ENCODE results near the gene NDUFB10. TPM values are rescaled to one million over a fixed set of nuclear protein-coding genes. Genes with fewer than 3 reads are reported as not detected.

Gene NDUFB10
- total RNA-seq, 1 donor from 2014 or later, result 153 TPM

- Histone ChIP-seq H3K4me1 (ENCODE audit: insufficient read depth, low read length) (peaks cover 13% of the 10 kb centered on the region), H3K36me3 (ENCODE audit: insufficient read depth, low read length) (peaks cover under 1% of the 10 kb centered on the region), H4K20me1 (ENCODE audit: insufficient read depth, low read length) (peaks cover 6% of the 10 kb centered on the region), H3K9me3 (ENCODE audit: insufficient read depth, low read depth, low read length) (peaks cover 3% of the 10 kb centered on the region), H3K4me2 (ENCODE audit: low read length) (peak overlapping the region; percentile 77), H3K27me3 (ENCODE audit: insufficient read depth, low read length) (peaks cover 25% of the 10 kb centered on the region), H3K27ac (ENCODE audit: low read depth, low read length) (no peak overlapping the region), H3K79me2 (ENCODE audit: insufficient read depth, low read length) (no peaks in the 10 kb centered on the region), H3K4me3 (ENCODE audit: insufficient read depth, low read depth, low read length) (no peak overlapping the region), H3K9ac (ENCODE audit: low read length) (no peak overlapping the region), H2AFZ (ENCODE audit: low read depth, low read length) (peak overlapping the region; percentile 94)
- Mint-ChIP-seq H3K36me3 (ENCODE audit: low read depth, unreplicated experiment) (peaks cover 2% of the 10 kb centered on the region), H3K27me3 (ENCODE audit: low read depth, unreplicated experiment) (peaks cover 17% of the 10 kb centered on the region), H3K27ac (ENCODE audit: unreplicated experiment) (no peak overlapping the region), H3K9me3 (ENCODE audit: unreplicated experiment) (no peaks in the 10 kb centered on the region), H3K4me1 (ENCODE audit: low read depth, unreplicated experiment) (no peaks in the 10 kb centered on the region), H3K4me3 (ENCODE audit: unreplicated experiment) (no peak overlapping the region)
- FAIRE-seq (no peak), DNase-seq (ENCODE audit: low read depth) (peak; percentile 53)
- TF ChIP-seq CTCF (IDR thresholded peaks at IDR 0.05; ENCODE audit: insufficient read depth, low read depth, low read length) (no peak), EZH2 (IDR thresholded peaks at IDR 0.05; ENCODE audit: insufficient read depth, low read length) (no peak)
Observed at GRCh38 chr16:1991948-1992703, 32.8 kb downstream of the NDUFB10 start.

- H3K36me3 ChIP-seq (ENCODE audit: insufficient read depth, low read length), result peaks cover 6% of the 10 kb centered on the region
- Mint-ChIP-seq H3K9me3 (ENCODE audit: unreplicated experiment) (no peaks in the 10 kb centered on the region), H3K36me3 (ENCODE audit: low read depth, unreplicated experiment) (peaks cover 7% of the 10 kb centered on the region), H3K4me1 (ENCODE audit: low read depth, unreplicated experiment) (peaks cover 2% of the 10 kb centered on the region), H3K27me3 (ENCODE audit: low read depth, unreplicated experiment) (peaks cover 17% of the 10 kb centered on the region), H3K27ac (ENCODE audit: unreplicated experiment) (no peak overlapping the region), H3K4me3 (ENCODE audit: unreplicated experiment) (no peak overlapping the region)
- H4K20me1 ChIP-seq (ENCODE audit: insufficient read depth, low read length), result peaks cover 12% of the 10 kb centered on the region
- no peaks in the 10 kb centered on the region for H3K79me2 ChIP-seq (ENCODE audit: insufficient read depth, low read length)
- TF ChIP-seq EZH2 (IDR thresholded peaks at IDR 0.05; ENCODE audit: insufficient read depth, low read length) (no peak), CTCF (IDR thresholded peaks at IDR 0.05; ENCODE audit: insufficient read depth, low read depth, low read length) (no peak)
- no peak overlapping the region for H3K4me3 ChIP-seq (ENCODE audit: insufficient read depth, low read depth, low read length)
- H3K9ac ChIP-seq (ENCODE audit: low read length), result no peak overlapping the region
- peaks cover 13% of the 10 kb centered on the region for H3K4me1 ChIP-seq (ENCODE audit: insufficient read depth, low read length)
- peak overlapping the region; percentile 55 for H3K4me2 ChIP-seq (ENCODE audit: low read length)
- no peak for DNase-seq (ENCODE audit: low read depth)
- peak overlapping the region; percentile 94 for H2AFZ ChIP-seq (ENCODE audit: low read depth, low read length)
- peaks cover 3% of the 10 kb centered on the region for H3K9me3 ChIP-seq (ENCODE audit: insufficient read depth, low read depth, low read length)
- no peak overlapping the region for H3K27ac ChIP-seq (ENCODE audit: low read depth, low read length)
- FAIRE-seq, result no peak
- peaks cover 25% of the 10 kb centered on the region for H3K27me3 ChIP-seq (ENCODE audit: insufficient read depth, low read length)
Observed at GRCh38 chr16:1992704-1993317, 33.5 kb downstream of the NDUFB10 start.

- Histone ChIP-seq H3K4me2 (ENCODE audit: low read length) (no peak overlapping the region), H4K20me1 (ENCODE audit: insufficient read depth, low read length) (peaks cover 16% of the 10 kb centered on the region), H3K4me1 (ENCODE audit: insufficient read depth, low read length) (peaks cover 16% of the 10 kb centered on the region), H3K9ac (ENCODE audit: low read length) (no peak overlapping the region), H3K36me3 (ENCODE audit: insufficient read depth, low read length) (peaks cover 6% of the 10 kb centered on the region), H2AFZ (ENCODE audit: low read depth, low read length) (no peak overlapping the region), H3K27me3 (ENCODE audit: insufficient read depth, low read length) (peaks cover 25% of the 10 kb centered on the region), H3K79me2 (ENCODE audit: insufficient read depth, low read length) (no peaks in the 10 kb centered on the region), H3K27ac (ENCODE audit: low read depth, low read length) (no peak overlapping the region), H3K9me3 (ENCODE audit: insufficient read depth, low read depth, low read length) (peaks cover 3% of the 10 kb centered on the region), H3K4me3 (ENCODE audit: insufficient read depth, low read depth, low read length) (no peak overlapping the region)
- Mint-ChIP-seq H3K4me1 (ENCODE audit: low read depth, unreplicated experiment) (peaks cover 2% of the 10 kb centered on the region), H3K27me3 (ENCODE audit: low read depth, unreplicated experiment) (peaks cover 14% of the 10 kb centered on the region), H3K4me3 (ENCODE audit: unreplicated experiment) (no peak overlapping the region), H3K27ac (ENCODE audit: unreplicated experiment) (no peak overlapping the region), H3K9me3 (ENCODE audit: unreplicated experiment) (no peaks in the 10 kb centered on the region), H3K36me3 (ENCODE audit: low read depth, unreplicated experiment) (peaks cover 8% of the 10 kb centered on the region)
- FAIRE-seq, result no peak
- TF ChIP-seq EZH2 (IDR thresholded peaks at IDR 0.05; ENCODE audit: insufficient read depth, low read length), result no peak
- TF ChIP-seq CTCF (IDR thresholded peaks at IDR 0.05; ENCODE audit: insufficient read depth, low read depth, low read length), result no peak
- DNase-seq (ENCODE audit: low read depth), result no peak
Observed at GRCh38 chr16:1993731-1994131, 34.4 kb downstream of the NDUFB10 start.
